ENCODE results near the gene AMOTL1.

GRCh38 chr11:94873916-94874540 lies 105.9 kb downstream of the AMOTL1 start:
- TF ChIP-seq CTCF (IDR thresholded peaks at IDR 0.05) (no peak), ZFX (IDR thresholded peaks at IDR 0.05; ENCODE audit: borderline replicate concordance) (no peak)
